ENCODE measurements around the gene HS6ST2. TPM values are rescaled to one million over a fixed set of nuclear protein-coding genes. Genes with fewer than 3 reads are reported as not detected.

HS6ST2 gene
- total RNA-seq, 2 experiments from 2014 or later, result not detected

DNA sequence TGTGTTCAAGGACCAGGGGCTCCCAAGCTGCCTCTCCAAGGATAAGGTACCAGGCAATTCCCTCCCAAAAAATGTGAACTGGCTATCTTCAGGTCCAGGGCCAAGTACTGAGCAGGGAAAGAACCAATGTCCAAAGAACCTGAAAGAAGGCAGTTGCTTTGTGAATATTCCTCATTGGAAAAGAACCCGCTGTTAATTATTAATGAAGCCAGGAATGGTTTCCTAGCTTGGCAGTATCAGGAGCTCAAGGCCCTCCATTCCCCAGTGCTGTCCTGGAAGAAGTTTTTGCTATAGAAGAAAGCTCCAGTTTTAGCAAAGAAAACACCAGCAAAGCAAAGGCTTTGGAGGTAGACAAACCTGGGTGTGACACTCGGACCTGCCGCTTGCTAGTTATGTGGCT is 339.6 kb downstream of the HS6ST2 start:
- TF ChIP-seq EZH2phosphoT487 (IDR thresholded peaks at IDR 0.05; ENCODE audit: borderline replicate concordance, low read depth, low read length), result no peak
- TF ChIP-seq, protein P1, sequence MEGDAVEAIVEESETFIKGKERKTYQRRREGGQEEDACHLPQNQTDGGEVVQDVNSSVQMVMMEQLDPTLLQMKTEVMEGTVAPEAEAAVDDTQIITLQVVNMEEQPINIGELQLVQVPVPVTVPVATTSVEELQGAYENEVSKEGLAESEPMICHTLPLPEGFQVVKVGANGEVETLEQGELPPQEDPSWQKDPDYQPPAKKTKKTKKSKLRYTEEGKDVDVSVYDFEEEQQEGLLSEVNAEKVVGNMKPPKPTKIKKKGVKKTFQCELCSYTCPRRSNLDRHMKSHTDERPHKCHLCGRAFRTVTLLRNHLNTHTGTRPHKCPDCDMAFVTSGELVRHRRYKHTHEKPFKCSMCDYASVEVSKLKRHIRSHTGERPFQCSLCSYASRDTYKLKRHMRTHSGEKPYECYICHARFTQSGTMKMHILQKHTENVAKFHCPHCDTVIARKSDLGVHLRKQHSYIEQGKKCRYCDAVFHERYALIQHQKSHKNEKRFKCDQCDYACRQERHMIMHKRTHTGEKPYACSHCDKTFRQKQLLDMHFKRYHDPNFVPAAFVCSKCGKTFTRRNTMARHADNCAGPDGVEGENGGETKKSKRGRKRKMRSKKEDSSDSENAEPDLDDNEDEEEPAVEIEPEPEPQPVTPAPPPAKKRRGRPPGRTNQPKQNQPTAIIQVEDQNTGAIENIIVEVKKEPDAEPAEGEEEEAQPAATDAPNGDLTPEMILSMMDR (conservative IDR thresholded peaks at IDR 0.05; ENCODE audit: low read length), result no peak
- no peak overlapping the region for H2AFZ ChIP-seq (ENCODE audit: low read length)
- H4K20me1 ChIP-seq (ENCODE audit: insufficient read depth, low read length), result no peaks in the 10 kb centered on the region
- BruUV-seq (replicated peaks), result no TSS peak
- H3K79me2 ChIP-seq (ENCODE audit: insufficient read depth, low read depth, low read length), result no peaks in the 10 kb centered on the region
- no peak for DNase-seq (ENCODE audit: low spot score)
- no peak overlapping the region for H3K27ac ChIP-seq (ENCODE audit: low read depth, low read length, poor library complexity, severe bottlenecking)
- H3K4me2 ChIP-seq (ENCODE audit: low read length), result no peak overlapping the region
- no peaks in the 10 kb centered on the region for H3K9me2 ChIP-seq (ENCODE audit: insufficient read depth, low read length)
- ChIA-PET POLR2A (no interaction called here), CTCF (ENCODE audit: unreplicated experiment) (interaction anchor here (1.1 kb wide), 1 partner anchor 526 kb away, joined by 3 read pairs; no protein-coding TSS in a partner anchor)
- no peaks in the 10 kb centered on the region for H3K36me3 ChIP-seq (ENCODE audit: insufficient read depth, low read length)
- intact Hi-C loops (cut with micrococcal nuclease; ENCODE audit: unreplicated experiment), result loop anchor here (10.0 kb wide), 3 partner anchors 124 to 774 kb away; no protein-coding TSS in a partner anchor
- H3K4me3 ChIP-seq (ENCODE audit: low read depth, low read length, poor library complexity, severe bottlenecking), result no peak overlapping the region
- no peaks in the 10 kb centered on the region for H3K4me1 ChIP-seq (ENCODE audit: insufficient read depth, low read length, poor library complexity, severe bottlenecking)
- no peaks in the 10 kb centered on the region for H3K9me3 ChIP-seq (ENCODE audit: low read length)

DNA sequence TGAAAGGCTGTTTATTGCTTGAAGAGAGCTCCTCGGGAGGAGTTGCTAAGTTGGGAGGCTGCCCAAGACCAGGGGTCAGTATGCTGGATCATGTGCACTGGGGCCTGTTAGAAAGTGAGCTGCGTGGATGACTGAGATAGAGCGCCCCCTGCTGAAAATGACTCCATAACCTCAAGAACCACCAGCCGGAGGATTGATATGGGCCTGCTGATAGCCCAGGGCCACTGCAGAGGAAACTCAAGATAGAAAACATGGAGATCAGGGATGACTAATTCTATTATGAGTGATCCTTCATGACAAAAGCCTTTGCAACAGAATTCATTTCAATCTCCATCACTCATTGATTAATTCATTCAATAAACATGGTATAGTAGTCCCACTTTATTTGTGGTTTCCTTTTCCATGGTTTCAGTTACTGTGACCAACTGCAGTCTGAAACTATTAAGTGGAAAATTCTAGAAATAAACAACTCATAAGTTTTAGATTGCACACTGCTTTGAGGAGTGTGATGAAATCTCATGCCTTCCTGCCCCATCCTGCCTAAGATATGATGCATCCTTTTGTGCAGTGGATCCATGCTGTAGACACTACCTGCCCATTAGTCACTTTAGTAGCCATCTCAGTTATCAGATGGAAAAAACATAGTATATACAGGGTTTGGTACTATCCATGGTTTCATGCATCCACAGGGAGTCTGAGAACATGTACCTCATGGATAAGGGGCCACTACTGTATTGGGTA is 342.9 kb downstream of the HS6ST2 start:
- intact Hi-C loops (cut with micrococcal nuclease; ENCODE audit: unreplicated experiment), result loop anchor here (1.0 to 10.0 kb wide), 4 partner anchors 121 to 771 kb away; no protein-coding TSS in a partner anchor
- no peak overlapping the region for H3K4me2 ChIP-seq (ENCODE audit: low read length)

More for the DNA sequence above, 342.9 kb downstream of the HS6ST2 start:
- Histone ChIP-seq H3K79me2 (ENCODE audit: insufficient read depth, low read depth, low read length) (no peaks in the 10 kb centered on the region), H3K4me3 (ENCODE audit: low read depth, low read length, poor library complexity, severe bottlenecking) (no peak overlapping the region), H3K9me3 (ENCODE audit: low read length) (no peaks in the 10 kb centered on the region), H3K9me2 (ENCODE audit: insufficient read depth, low read length) (no peaks in the 10 kb centered on the region), H3K27ac (ENCODE audit: low read depth, low read length, poor library complexity, severe bottlenecking) (no peak overlapping the region), H4K20me1 (ENCODE audit: insufficient read depth, low read length) (no peaks in the 10 kb centered on the region), H3K36me3 (ENCODE audit: insufficient read depth, low read length) (no peaks in the 10 kb centered on the region), H3K4me1 (ENCODE audit: insufficient read depth, low read length, poor library complexity, severe bottlenecking) (no peaks in the 10 kb centered on the region), H2AFZ (ENCODE audit: low read length) (no peak overlapping the region)
- DNase-seq (ENCODE audit: low spot score), result peak; percentile 47
- POLR2A ChIA-PET, result no interaction called here
- CTCF ChIA-PET (ENCODE audit: unreplicated experiment), result no interaction called here
- BruUV-seq (replicated peaks), result no TSS peak
- TF ChIP-seq, protein P1 (conservative IDR thresholded peaks at IDR 0.05; ENCODE audit: low read length), result peak; percentile 73
- no peak for TF ChIP-seq EZH2phosphoT487 (IDR thresholded peaks at IDR 0.05; ENCODE audit: borderline replicate concordance, low read depth, low read length)
